Small intestine (tissue), 7 donors: ENCODE results near the gene IL10. TPM values are rescaled to one million over a fixed set of nuclear protein-coding genes. Genes with fewer than 3 reads are reported as not detected.
"Not testable (repeated sequence)": the region's sequence is repeated elsewhere in the genome, so short reads cannot be mapped to it uniquely, and the experiment has no call there.

Source experiments
- DNase-seq, 2 donors: peaks; one replicate each; pipeline versions ENCODE4 v3.0.0 to v3.0.0-alpha.2; 2013
- FAIRE-seq: peaks from 2 replicates; lab custom pipeline; 2012; peaks lifted over from hg19 to GRCh38; lab: Jason Lieb, UNC
- H3K27ac ChIP-seq, 3 donors: one replicate each; pipeline ENCODE4 v1.5.1; 2013; ENCODE audit warnings: low read length in 2 of 3, mild to moderate bottlenecking in 2 of 3, control low read depth in 1 of 3, inconsistent platforms in 1 of 3, low read depth in 1 of 3, moderate library complexity in 1 of 3
- H3K27me3 ChIP-seq, 3 donors: one replicate each; pipeline ENCODE4 v1.6.1; 2013; ENCODE audit warnings: low read length in 3 of 3, inconsistent platforms in 1 of 3; ENCODE audit not compliant: control insufficient read depth in 3 of 3, insufficient read depth in 3 of 3
- H3K36me3 ChIP-seq, 3 donors: one replicate each; pipeline ENCODE4 v1.6.1; 2013; ENCODE audit warnings: low read length in 3 of 3, inconsistent platforms in 1 of 3, low read depth in 1 of 3, mild to moderate bottlenecking in 1 of 3, moderate library complexity in 1 of 3; ENCODE audit not compliant: control insufficient read depth in 3 of 3, insufficient read depth in 2 of 3
- H3K4me1 ChIP-seq, 3 donors: one replicate each; pipeline ENCODE4 v1.6.1; 2013; ENCODE audit warnings: low read length in 2 of 3, inconsistent platforms in 1 of 3, low read depth in 1 of 3, mild to moderate bottlenecking in 1 of 3, moderate library complexity in 1 of 3; ENCODE audit not compliant: control insufficient read depth in 3 of 3, insufficient read depth in 2 of 3
- H3K4me3 ChIP-seq, 3 donors: one replicate each; pipeline ENCODE4 v1.5.1; 2013; ENCODE audit warnings: low read length in 3 of 3, control low read depth in 1 of 3, inconsistent platforms in 1 of 3, low read depth in 1 of 3, mild to moderate bottlenecking in 1 of 3, moderate library complexity in 1 of 3
- H3K9me3 ChIP-seq, 2 donors: one replicate each; pipeline ENCODE4 v1.6.1; 2013; ENCODE audit warnings: low read depth in 1 of 2, low read length in 1 of 2; ENCODE audit not compliant: control insufficient read depth in 2 of 2, insufficient read depth in 1 of 2
- WGBS, 3 donors: extraction: QIAGEN DNeasy Blood & Tissue Kit; methylation state at CpG; one replicate each; pipeline ENCODE4 v1.1.7; 2013; 5-methylcytosine and 5-hydroxymethylcytosine counted together
- polyA plus RNA-seq, 4 donors: library from polyadenylated mRNA; stranded (reverse) in 3 of 4; unstranded in 1 of 4; fragments of 200-250 nt in 3 of 4; fragments of 120-200 nt in 1 of 4; gene quantifications; one replicate each; pipeline versions ENCODE4 v1.2.1 to v1.2.3, GENCODE V29; 2013
- donor health status: healthy with polysubstance abuse.
- donor health status: control.
- donor health status: control.
- donor health status: Bipolar disorder and iron deficiency.
- donor health status: healthy.

The IL10 gene
- polyA plus RNA-seq, 4 donors: 0.41 to 5.1 (median 0.54) TPM; not detected in 1

- H3K27me3 ChIP-seq, H3K36me3 ChIP-seq, FAIRE-seq, H3K4me1 ChIP-seq, DNase-seq, H3K4me3 ChIP-seq, H3K27ac ChIP-seq, H3K9me3 ChIP-seq: not testable (repeated sequence)
- 34 to 73% (median 50%) methylated on average over 6 of the region's 6 CpGs for whole genome bisulfite sequencing, 3 donors
Observed at GRCh38 chr1:206778911-206779310, 6.6 kb upstream of the IL10 start.

DNA sequence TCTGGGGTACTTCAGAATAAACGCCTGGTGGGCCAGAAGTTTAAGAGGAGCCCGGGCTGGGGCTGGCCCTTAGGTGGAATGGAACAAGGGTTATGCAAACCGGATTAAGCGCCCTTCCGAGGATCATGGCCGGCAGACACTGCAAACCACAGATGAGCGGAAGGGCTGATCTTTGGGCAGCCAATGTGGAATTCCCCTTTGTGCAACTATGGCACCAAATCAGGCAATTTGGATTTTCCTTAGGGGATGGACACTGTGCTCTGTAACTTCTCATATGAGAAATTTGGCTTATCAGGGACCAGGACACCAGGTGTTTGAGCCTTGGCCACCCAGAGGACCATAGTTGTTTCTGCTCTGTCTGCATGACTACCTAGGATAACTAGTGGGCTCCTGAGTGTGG, 5.7 kb upstream of the IL10 start:
- DNase-seq (no peak), FAIRE-seq (no peak)
- Histone ChIP-seq H3K4me3 (no peak overlapping the region), H3K4me1 (peaks cover 0 to 3% (median 0%) of the 10 kb centered on the region in 3 donors), H3K36me3 (no peaks in the 10 kb centered on the region), H3K9me3 (no peaks in the 10 kb centered on the region), H3K27ac (no peak overlapping the region), H3K27me3 (no peaks in the 10 kb centered on the region)
- WGBS, 3 donors: 90 to 94% (median 91%) methylated on average over 7 of the region's 7 CpGs

GRCh38 chr1:206776229-206776628, 3.9 kb upstream of the IL10 start:
- H3K36me3 ChIP-seq: no peaks in the 10 kb centered on the region
- 41 to 65% (median 58%) methylated on average over 4 of the region's 4 CpGs for WGBS, 3 donors
- peak in 1 of 2 donors; percentile 53 for DNase-seq

GRCh38 chr1:206774093-206774492, 1.8 kb upstream of the IL10 start:
- no peak for FAIRE-seq

More at GRCh38 chr1:206776229-206776628, 3.9 kb upstream of the IL10 start:
- H3K4me3 ChIP-seq: no peak overlapping the region
- peaks cover 0 to 3% (median 0%) of the 10 kb centered on the region in 3 donors for H3K4me1 ChIP-seq
- FAIRE-seq: no peak
- H3K27me3 ChIP-seq: no peaks in the 10 kb centered on the region
- no peak overlapping the region for H3K27ac ChIP-seq
- no peaks in the 10 kb centered on the region for H3K9me3 ChIP-seq

GRCh38 chr1:206771338-206771692, 979 bp downstream of the IL10 start:
- Histone ChIP-seq H3K36me3 (peaks cover 0 to 2% (median 0%) of the 10 kb centered on the region in 3 donors), H3K4me3 (no peak overlapping the region), H3K9me3 (no peaks in the 10 kb centered on the region), H3K4me1 (peaks cover 0 to 3% (median 0%) of the 10 kb centered on the region in 3 donors), H3K27ac (no peak overlapping the region), H3K27me3 (peaks cover 0 to 2% (median 0%) of the 10 kb centered on the region in 3 donors)
- 61 to 67% (median 66%) methylated on average over 4 of the region's 4 CpGs for WGBS, 3 donors
- no peak for DNase-seq
- FAIRE-seq: no peak

More at GRCh38 chr1:206774093-206774492, 1.8 kb upstream of the IL10 start:
- WGBS, 3 donors: 52 to 63% (median 63%) methylated on average over 3 of the region's 3 CpGs
- peaks cover 0 to 2% (median 0%) of the 10 kb centered on the region in 3 donors for H3K36me3 ChIP-seq
- no peaks in the 10 kb centered on the region for H3K27me3 ChIP-seq
- no peaks in the 10 kb centered on the region for H3K9me3 ChIP-seq
- H3K4me1 ChIP-seq: peaks cover 0 to 3% (median 0%) of the 10 kb centered on the region in 3 donors
- H3K27ac ChIP-seq: no peak overlapping the region
- no peak for DNase-seq
- H3K4me3 ChIP-seq: no peak overlapping the region

DNA sequence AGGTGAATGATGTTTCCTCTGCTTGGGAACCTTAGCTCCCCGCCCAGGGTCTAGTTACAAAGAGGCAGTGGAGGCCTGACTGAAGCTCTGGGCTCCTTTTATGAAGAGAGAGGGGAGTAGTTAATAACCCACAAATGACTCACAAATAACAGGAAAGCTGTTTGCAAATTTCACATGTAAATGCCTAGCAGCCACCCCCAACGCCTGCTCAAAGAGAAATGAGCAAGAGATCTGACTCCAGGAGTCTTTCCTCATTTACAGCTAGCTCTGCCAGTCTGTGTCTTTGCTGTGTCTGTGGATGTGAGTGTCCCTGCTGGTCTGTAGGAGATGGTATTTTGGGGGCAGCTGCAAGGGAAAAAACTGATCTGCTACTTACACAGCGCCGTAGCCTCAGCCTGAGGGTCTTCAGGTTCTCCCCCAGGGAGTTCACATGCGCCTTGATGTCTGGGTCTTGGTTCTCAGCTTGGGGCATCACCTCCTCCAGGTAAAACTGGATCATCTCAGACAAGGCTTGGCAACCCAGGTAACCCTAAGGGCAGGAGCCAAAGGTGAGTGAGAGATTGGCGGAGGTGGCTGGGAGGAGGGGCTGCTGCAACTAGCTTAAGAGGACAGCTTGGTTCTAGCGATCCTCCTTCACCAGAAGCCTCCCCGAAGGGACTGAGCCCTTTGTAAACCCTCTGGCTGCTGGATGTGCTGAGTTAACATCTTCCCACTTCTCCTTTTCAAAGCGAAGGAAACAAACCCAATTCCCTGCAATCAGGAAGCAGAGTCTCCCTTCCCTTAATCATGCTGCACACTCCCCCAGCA, 1.6 kb downstream of the IL10 start, which contains the start of gene IL19:
Gene IL19, plus strand, starts transcription at position 243 of the 807 bp plus-strand sequence. CDS start 65,890 bp downstream, outside the sequence.
- Histone ChIP-seq H3K9me3 (no peaks in the 10 kb centered on the region), H3K27ac (peak within 1 kb of the TSS in 1 of 3 donors; percentile 12), H3K36me3 (peaks cover 0 to 2% (median 0%) of the 10 kb centered on the region in 3 donors), H3K4me3 (no peak within 1 kb of the TSS), H3K4me1 (no peaks in the 10 kb centered on the region), H3K27me3 (peaks cover 0 to 3% (median 0%) of the 10 kb centered on the region in 3 donors)
- FAIRE-seq (no peak), DNase-seq (no peak)
- 60 to 63% (median 61%) methylated on average over 9 of the region's 9 CpGs for WGBS, 3 donors

GRCh38 chr1:206769304-206769731, 3.0 kb downstream of the IL10 start:
- H3K36me3 ChIP-seq: peaks cover 0 to 2% (median 0%) of the 10 kb centered on the region in 3 donors
- H3K27me3 ChIP-seq: peaks cover 0 to 3% (median 0%) of the 10 kb centered on the region in 3 donors
- H3K27ac ChIP-seq: peak overlapping the region in 1 of 3 donors; percentile 56
- no peaks in the 10 kb centered on the region for H3K4me1 ChIP-seq
- DNase-seq (peak; percentile 12 to 55), FAIRE-seq (no peak)
- H3K4me3 ChIP-seq: no peak overlapping the region
- 48 to 54% (median 54%) methylated on average over 7 of the region's 7 CpGs for WGBS, 3 donors
- no peaks in the 10 kb centered on the region for H3K9me3 ChIP-seq

DNA sequence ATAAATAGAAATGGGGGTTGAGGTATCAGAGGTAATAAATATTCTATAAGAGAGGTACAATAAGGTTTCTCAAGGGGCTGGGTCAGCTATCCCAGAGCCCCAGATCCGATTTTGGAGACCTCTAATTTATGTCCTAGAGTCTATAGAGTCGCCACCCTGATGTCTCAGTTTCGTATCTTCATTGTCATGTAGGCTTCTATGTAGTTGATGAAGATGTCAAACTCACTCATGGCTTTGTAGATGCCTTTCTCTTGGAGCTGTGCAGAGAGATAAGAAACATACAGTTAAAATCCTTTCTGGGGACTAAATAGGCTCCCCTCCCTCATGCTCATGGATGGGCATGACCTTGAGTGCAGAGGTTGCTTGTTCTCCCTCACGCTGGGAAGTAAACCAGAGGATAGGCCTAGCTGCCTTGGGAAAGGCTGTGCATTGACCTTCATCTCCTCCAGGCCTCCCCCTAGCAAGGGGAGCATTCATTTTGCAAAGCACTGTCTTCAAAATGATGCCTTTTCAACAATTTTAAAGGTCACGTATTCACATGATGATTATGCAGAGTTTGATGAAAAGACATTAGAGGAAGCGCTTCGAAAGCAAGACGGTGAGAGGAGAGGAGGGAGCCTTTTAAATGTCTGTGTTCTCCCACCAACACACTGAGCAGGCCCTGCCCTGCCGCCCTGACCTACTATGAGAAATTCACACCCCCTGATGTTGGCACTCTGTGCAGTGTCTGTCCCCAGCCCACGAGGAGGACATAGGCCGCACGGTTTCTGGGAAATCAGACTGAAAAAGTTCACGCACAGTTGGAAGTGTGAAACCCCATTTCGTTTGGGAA, 3.6 kb downstream of the IL10 start:
- H3K9me3 ChIP-seq: peaks cover 0 to 2% of the 10 kb centered on the region in 2 donors
- 66 to 76% (median 73%) methylated on average over 14 of the region's 14 CpGs for WGBS, 3 donors
- FAIRE-seq (no peak), DNase-seq (no peak)
- H3K4me1 ChIP-seq: no peaks in the 10 kb centered on the region
- H3K27me3 ChIP-seq: peaks cover 0 to 3% (median 0%) of the 10 kb centered on the region in 3 donors
- H3K27ac ChIP-seq: peak overlapping the region in 1 of 3 donors; percentile 56
- peaks cover 0 to 2% (median 0%) of the 10 kb centered on the region in 3 donors for H3K36me3 ChIP-seq
- H3K4me3 ChIP-seq: no peak overlapping the region
